HG03354 (cell line): ENCODE data around the gene MAP3K14.

Experiments used
- ATAC-seq: cut with Tn5 transposase; IDR thresholded peaks from one replicate; pipeline ENCODE4 v1.9.1; 2021; ENCODE audit warnings: mild to moderate bottlenecking; ENCODE audit not compliant: unreplicated experiment, poor library complexity, severe bottlenecking

Gene MAP3K14

GRCh38 chr17:45228763-45229539 lies 87.9 kb downstream of the MAP3K14 start:
- peak; percentile 38 for ATAC-seq

- ATAC-seq: no peak
Measured at GRCh38 chr17:45227926-45228762, 88.7 kb downstream of the MAP3K14 start.

- ATAC-seq: peak; percentile 33
Measured at GRCh38 chr17:45227101-45227925, 89.5 kb downstream of the MAP3K14 start.

- ATAC-seq: no peak
Measured at GRCh38 chr17:45226576-45226975, 90.2 kb downstream of the MAP3K14 start.

GRCh38 chr17:45225964-45226530 lies 90.8 kb downstream of the MAP3K14 start:
- ATAC-seq: peak; percentile 42

- no peak for ATAC-seq
Measured at GRCh38 chr17:45225051-45225700, 91.6 kb downstream of the MAP3K14 start.

- no peak for ATAC-seq
Measured at GRCh38 chr17:45224671-45225050, 92.2 kb downstream of the MAP3K14 start.

GRCh38 chr17:45223539-45224528 lies 93.0 kb downstream of the MAP3K14 start:
- no peak for ATAC-seq

- no peak for ATAC-seq
Measured at GRCh38 chr17:45222996-45223538, 93.8 kb downstream of the MAP3K14 start.

GRCh38 chr17:45222289-45222995 lies 94.4 kb downstream of the MAP3K14 start:
- no peak for ATAC-seq

GRCh38 chr17:45222014-45222288 lies 94.9 kb downstream of the MAP3K14 start:
- ATAC-seq: no peak

GRCh38 chr17:45221081-45222013 lies 95.5 kb downstream of the MAP3K14 start, which contains the start of gene FMNL1:
Gene FMNL1 (plus strand): TSS chr17:45221885. CDS start chr17:45222125, 240 bp downstream.
- no peak for ATAC-seq

GRCh38 chr17:45220079-45220478 lies 96.7 kb downstream of the MAP3K14 start:
- no peak for ATAC-seq

- ATAC-seq: no peak
Measured at GRCh38 chr17:45218895-45219661, 97.7 kb downstream of the MAP3K14 start.
